HepG2 (cell line): Measurements from ENCODE around the gene GEMIN4. TPM values are rescaled to one million over a fixed set of nuclear protein-coding genes. Genes with fewer than 3 reads are reported as not detected.

Experiments used
- AGO1 ChIP-seq: fragments of 200-400 bp; formaldehyde crosslinking; IDR thresholded peaks from 2 replicates; pipeline ENCODE4 v1.6.1; 2017; ENCODE audit warnings: mild to moderate bottlenecking, low read depth, low read length, moderate library complexity; ENCODE audit not compliant: poor library complexity, severe bottlenecking
- BHLHE40 ChIP-seq: IDR thresholded peaks from 2 replicates; pipeline ENCODE4 v1.6.1; 2011; ENCODE audit warnings: low read length, improper control_type of control experiment
- DNMT3B ChIP-seq: conservative IDR thresholded peaks from 2 replicates; pipeline ENCODE4 v1.6.1; 2016; ENCODE audit warnings: missing biosample characterization, control low read depth
- FUBP1 ChIP-seq: sonication (generic); formaldehyde crosslinking; IDR thresholded peaks from 2 replicates; pipeline ENCODE4 v1.5.1; 2020; ENCODE audit warnings: missing genetic modification reagents, mild to moderate bottlenecking, borderline replicate concordance
- GTF3A ChIP-seq: sonication (generic); formaldehyde crosslinking; conservative IDR thresholded peaks from 2 replicates; pipeline ENCODE4 v1.4.0; 2020; ENCODE audit warnings: mild to moderate bottlenecking, missing genetic modification reagents
- MBNL3 ChIP-seq: fragments of 250-450 bp; sonication (Bioruptor Pico); conservative IDR thresholded peaks from 2 replicates; pipeline ENCODE4 v1.8.0; 2022; ENCODE audit warnings: mild to moderate bottlenecking, inconsistent platforms
- PATZ1 ChIP-seq: sonication (generic); formaldehyde crosslinking; IDR thresholded peaks from 2 replicates; pipeline ENCODE4 v1.4.0; 2020; ENCODE audit warnings: missing genetic modification reagents
- RBM22 ChIP-seq: fragments of 200-400 bp; formaldehyde crosslinking; optimal IDR thresholded peaks from 2 replicates; pipeline ENCODE3; 2017; ENCODE audit warnings: mild to moderate bottlenecking, low read length, moderate library complexity
- SCMH1 ChIP-seq: sonication (generic); formaldehyde crosslinking; IDR thresholded peaks from 2 replicates; pipeline ENCODE4 v1.9.0; 2021; ENCODE audit warnings: missing genetic modification reagents, mild to moderate bottlenecking, borderline replicate concordance
- SIX1 ChIP-seq: sonication (generic); formaldehyde crosslinking; IDR thresholded peaks from 2 replicates; pipeline ENCODE4 v1.4.0; 2020; ENCODE audit warnings: missing genetic modification reagents, borderline replicate concordance
- SP140L ChIP-seq: sonication (generic); formaldehyde crosslinking; IDR thresholded peaks from 2 replicates; pipeline ENCODE4 v1.4.0; 2020; ENCODE audit warnings: missing genetic modification reagents, borderline replicate concordance
- TBL1XR1 ChIP-seq: fragments of 150-350 bp; IDR thresholded peaks from 2 replicates; pipeline ENCODE4 v1.6.1; 2014; ENCODE audit warnings: borderline replicate concordance, low read length; ENCODE audit not compliant: partially characterized antibody
- THRA ChIP-seq: sonication (generic); formaldehyde crosslinking; IDR thresholded peaks from 2 replicates; pipeline ENCODE4 v1.4.0; 2020; ENCODE audit warnings: missing genetic modification reagents, borderline replicate concordance
- TMF1 ChIP-seq: sonication (generic); formaldehyde crosslinking; IDR thresholded peaks from 2 replicates; pipeline ENCODE4 v1.8.1; 2022; ENCODE audit warnings: low read depth, missing genetic modification reagents
- ZFY ChIP-seq: sonication (generic); formaldehyde crosslinking; IDR thresholded peaks from 2 replicates; pipeline ENCODE4 v1.4.0; 2020; ENCODE audit warnings: missing genetic modification reagents
- ZNF101 ChIP-seq: sonication (generic); formaldehyde crosslinking; IDR thresholded peaks from 2 replicates; pipeline ENCODE4 v1.4.0; 2020; ENCODE audit warnings: mild to moderate bottlenecking, low read depth, missing genetic modification reagents, borderline replicate concordance
- ZNF225 ChIP-seq: sonication (generic); formaldehyde crosslinking; IDR thresholded peaks from 2 replicates; pipeline ENCODE4 v1.4.0; 2020; ENCODE audit warnings: mild to moderate bottlenecking, missing genetic modification reagents
- ZNF251 ChIP-seq: sonication (generic); formaldehyde crosslinking; IDR thresholded peaks from 2 replicates; pipeline ENCODE4 v1.9.0; 2021; ENCODE audit warnings: mild to moderate bottlenecking, missing genetic modification reagents
- ZNF432 ChIP-seq: sonication (generic); formaldehyde crosslinking; IDR thresholded peaks from 2 replicates; pipeline ENCODE4 v1.5.0; 2020; ENCODE audit warnings: missing genetic modification reagents, mild to moderate bottlenecking, borderline replicate concordance
- ZNF530 ChIP-seq: sonication (generic); formaldehyde crosslinking; IDR thresholded peaks from 2 replicates; pipeline ENCODE4 v1.5.0; 2020; ENCODE audit warnings: low read depth, mild to moderate bottlenecking, missing genetic modification reagents
- ZNF558 ChIP-seq: sonication (generic); formaldehyde crosslinking; IDR thresholded peaks from 2 replicates; pipeline ENCODE4 v1.9.0; 2022; ENCODE audit warnings: mild to moderate bottlenecking, missing genetic modification reagents, borderline replicate concordance
- ZNF776 ChIP-seq: sonication (generic); formaldehyde crosslinking; IDR thresholded peaks from 2 replicates; pipeline ENCODE4 v1.4.0; 2020; ENCODE audit warnings: mild to moderate bottlenecking, missing genetic modification reagents
- ZNF777 ChIP-seq: sonication (generic); formaldehyde crosslinking; IDR thresholded peaks from 2 replicates; pipeline ENCODE4 v1.4.0; 2020; ENCODE audit warnings: missing genetic modification reagents
- ZSCAN5A ChIP-seq: sonication (generic); formaldehyde crosslinking; IDR thresholded peaks from 2 replicates; pipeline ENCODE4 v1.8.0; 2022; ENCODE audit warnings: mild to moderate bottlenecking, missing genetic modification reagents, borderline replicate concordance
- polyA plus RNA-seq, 8 experiments: library from polyadenylated mRNA; depleted of rRNA in 3 of 8; stranded (reverse) in 7 of 8; unstranded in 1 of 8; fragments of >200 nt; fragmentation: Illumina TruSeq in 4 of 8; extraction: Trizol in 4 of 8; gene quantifications; 2 replicates each; pipeline versions ENCODE4 v1.2.1 to v1.2.3, GENCODE V29; 2011 to 2016; ENCODE audit warnings: low read depth in 4 of 8, missing spikeins in 1 of 8, mixed read lengths in 1 of 8; ENCODE audit not compliant: insufficient read depth in 1 of 8
- total RNA-seq, 5 experiments: library from RNA; depleted of rRNA; stranded (reverse); fragments of >200 nt; fragmentation: Illumina TruSeq; extraction: Trizol; gene quantifications; 2 replicates each; pipeline ENCODE4 v1.2.3, GENCODE V29; 2016; ENCODE audit warnings: low read depth in 1 of 5

Gene GEMIN4
- total and polyA plus RNA-seq, 2 of the 13 experiments (the other 11 are each of a cell fraction or from before 2014, with no cell fraction given) = 10.8 to 22.7 TPM

GRCh38 chr17:752002-752619 lies at the start of gene GEMIN4 (continued):
- TF ChIP-seq PATZ1 (CRISPR knock-in tag) (no peak), SCMH1 (CRISPR knock-in tag) (no peak), ZNF777 (CRISPR knock-in tag) (peak; percentile 98), MBNL3 (CRISPR knock-in tag) (no peak), ZNF776 (CRISPR knock-in tag) (no peak), DNMT3B (CRISPR knock-in tag) (no peak), ZNF101 (CRISPR knock-in tag) (peak; percentile 77; the same call in 1 of the 2 replicates), ZNF225 (no peak), ZNF251 (no peak), SIX1 (CRISPR knock-in tag) (no peak), TMF1 (CRISPR knock-in tag) (peak; percentile 90), GTF3A (no peak), ZNF530 (no peak), THRA (peak; percentile 45; the same call in 1 of the 2 replicates), AGO1 (peak; percentile 63), FUBP1 (CRISPR knock-in tag) (no peak), TBL1XR1 (no peak), BHLHE40 (0 out of 2 replicates have a peak, but pooled peaks have one; percentile 21), ZFY (peak; percentile 97), SP140L (CRISPR knock-in tag) (no peak), RBM22 (no peak), ZNF432 (peak; percentile 23; the same call in 1 of the 2 replicates), ZNF558 (CRISPR knock-in tag) (peak; percentile 49; the same call in 1 of the 2 replicates), ZSCAN5A (CRISPR knock-in tag) (peak; percentile 77; the same call in 1 of the 2 replicates)
